Osteoblast (primary cell): Measurements from ENCODE around the gene IGF2. TPM values are rescaled to one million over a fixed set of nuclear protein-coding genes. Genes with fewer than 3 reads are reported as not detected.

Experiments used
- DNase-seq: peaks from one replicate; pipeline ENCODE4 v3.0.0; 2011; ENCODE audit warnings: low spot score, mixed read lengths; ENCODE audit not compliant: insufficient read length; ENCODE audit errors: missing footprints
- H2AFZ ChIP-seq: 2 replicates; pipeline ENCODE4 v1.6.0; 2011; ENCODE audit warnings: mild to moderate bottlenecking, low read length
- H3K27ac ChIP-seq: 2 replicates; pipeline ENCODE4 v1.5.1; 2011; ENCODE audit warnings: mild to moderate bottlenecking, low read depth, low read length, moderate library complexity
- H3K27me3 ChIP-seq: 2 replicates; pipeline ENCODE4 v1.6.0; 2012; ENCODE audit warnings: mild to moderate bottlenecking, control low read depth, inconsistent platforms, low read length, moderate library complexity; ENCODE audit not compliant: insufficient read depth
- H3K36me3 ChIP-seq: 2 replicates; pipeline ENCODE4 v1.5.1; 2011; ENCODE audit warnings: mild to moderate bottlenecking, low read length, control low read depth, moderate library complexity; ENCODE audit not compliant: insufficient read depth
- H3K4me1 ChIP-seq: 2 replicates; pipeline ENCODE4 v1.5.1; 2011; ENCODE audit warnings: mild to moderate bottlenecking, low read length, control low read depth, moderate library complexity; ENCODE audit not compliant: insufficient read depth
- H3K4me2 ChIP-seq: 2 replicates; pipeline ENCODE4 v1.6.0; 2011; ENCODE audit warnings: mild to moderate bottlenecking, low read length; ENCODE audit not compliant: insufficient read depth
- H3K4me3 ChIP-seq: fragments of 200-600 bp; sonication (generic); 3 replicates; pipeline ENCODE4 v1.5.1; 2012; ENCODE audit warnings: mild to moderate bottlenecking, low read length, inconsistent platforms; ENCODE audit not compliant: insufficient read depth
- H3K79me2 ChIP-seq: 2 replicates; pipeline ENCODE4 v1.6.0; 2012; ENCODE audit warnings: mild to moderate bottlenecking, low read length, control low read depth, inconsistent platforms; ENCODE audit not compliant: insufficient read depth
- H3K9me3 ChIP-seq: 2 replicates; pipeline ENCODE4 v1.5.1; 2011; ENCODE audit warnings: low read depth, low read length, control low read depth
- H4K20me1 ChIP-seq: 2 replicates; pipeline ENCODE4 v1.6.0; 2012; ENCODE audit warnings: mild to moderate bottlenecking, low read length, control low read depth; ENCODE audit not compliant: insufficient read depth
- CTCF ChIP-seq: IDR thresholded peaks from 2 replicates; pipeline ENCODE4 v1.5.1; 2011; ENCODE audit warnings: mild to moderate bottlenecking, low read depth, low read length, moderate library complexity; ENCODE audit errors: extremely low read depth
- total RNA-seq: library from RNA; depleted of rRNA; stranded (reverse); fragments of >200 nt; gene quantifications from 2 replicates; pipeline ENCODE4 v1.2.3, GENCODE V29; 2012

IGF2 gene
- total RNA-seq, 1 donor, result 68.8 TPM

DNA sequence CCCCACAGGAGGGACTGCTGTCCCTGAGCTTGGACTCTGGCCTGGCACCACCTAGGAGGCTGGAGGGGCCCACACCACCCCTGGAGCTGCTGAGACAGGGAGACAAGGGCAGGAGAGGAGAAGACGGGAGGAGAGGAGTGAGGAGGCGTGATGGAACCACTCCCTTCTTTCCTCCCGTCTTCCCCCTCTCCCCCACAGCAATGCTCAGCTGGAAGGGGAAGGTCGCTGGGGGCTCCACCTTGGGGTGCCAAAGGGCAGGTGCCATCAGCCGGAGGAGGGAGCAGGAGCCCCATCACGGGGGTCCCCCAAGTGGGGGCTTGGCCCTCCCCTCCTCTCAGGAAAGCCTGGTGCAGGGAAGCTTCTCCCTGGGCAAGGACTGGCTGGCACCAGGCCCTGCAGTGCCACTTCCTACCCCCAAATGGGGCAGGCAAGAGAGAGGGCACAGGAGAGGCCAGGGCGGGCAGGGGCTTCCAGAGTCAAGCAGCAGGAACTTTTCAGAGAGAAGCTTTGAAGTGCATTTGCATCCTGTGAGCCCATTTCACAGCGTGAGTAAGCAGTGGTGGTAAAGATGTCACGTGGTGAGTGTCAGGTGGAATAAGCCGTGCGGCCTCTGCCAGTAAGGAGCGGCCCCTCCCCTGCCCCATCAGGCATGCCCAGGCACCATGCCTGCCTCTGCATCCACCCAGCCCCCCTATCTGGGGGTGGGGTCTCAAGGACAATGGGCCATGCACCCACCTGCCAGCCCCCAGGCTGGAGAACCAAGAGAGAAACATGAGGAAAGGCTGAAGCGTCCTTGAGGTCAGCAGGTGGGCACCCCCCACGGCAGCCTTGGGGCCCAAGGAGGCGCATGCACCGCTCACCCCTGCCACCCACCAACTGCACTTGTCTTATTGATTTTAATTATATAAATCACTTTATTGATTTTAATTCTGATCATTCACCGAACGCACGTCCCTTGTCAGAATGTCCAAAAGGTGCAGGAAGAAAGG lies 4.9 kb downstream of the IGF2 start:
- H3K27ac ChIP-seq, result no peak overlapping the region
- no peak overlapping the region for H3K4me2 ChIP-seq
- H2AFZ ChIP-seq, result no peak overlapping the region
- H3K79me2 ChIP-seq, result no peaks in the 10 kb centered on the region
- H3K4me1 ChIP-seq, result no peaks in the 10 kb centered on the region
- peaks cover 33% of the 10 kb centered on the region for H3K27me3 ChIP-seq
- no peak overlapping the region for H3K4me3 ChIP-seq
- peak; percentile 84 for DNase-seq
- no peaks in the 10 kb centered on the region for H3K9me3 ChIP-seq
- TF ChIP-seq CTCF, result no peak
- H3K36me3 ChIP-seq, result no peaks in the 10 kb centered on the region
- H4K20me1 ChIP-seq, result no peaks in the 10 kb centered on the region

DNA sequence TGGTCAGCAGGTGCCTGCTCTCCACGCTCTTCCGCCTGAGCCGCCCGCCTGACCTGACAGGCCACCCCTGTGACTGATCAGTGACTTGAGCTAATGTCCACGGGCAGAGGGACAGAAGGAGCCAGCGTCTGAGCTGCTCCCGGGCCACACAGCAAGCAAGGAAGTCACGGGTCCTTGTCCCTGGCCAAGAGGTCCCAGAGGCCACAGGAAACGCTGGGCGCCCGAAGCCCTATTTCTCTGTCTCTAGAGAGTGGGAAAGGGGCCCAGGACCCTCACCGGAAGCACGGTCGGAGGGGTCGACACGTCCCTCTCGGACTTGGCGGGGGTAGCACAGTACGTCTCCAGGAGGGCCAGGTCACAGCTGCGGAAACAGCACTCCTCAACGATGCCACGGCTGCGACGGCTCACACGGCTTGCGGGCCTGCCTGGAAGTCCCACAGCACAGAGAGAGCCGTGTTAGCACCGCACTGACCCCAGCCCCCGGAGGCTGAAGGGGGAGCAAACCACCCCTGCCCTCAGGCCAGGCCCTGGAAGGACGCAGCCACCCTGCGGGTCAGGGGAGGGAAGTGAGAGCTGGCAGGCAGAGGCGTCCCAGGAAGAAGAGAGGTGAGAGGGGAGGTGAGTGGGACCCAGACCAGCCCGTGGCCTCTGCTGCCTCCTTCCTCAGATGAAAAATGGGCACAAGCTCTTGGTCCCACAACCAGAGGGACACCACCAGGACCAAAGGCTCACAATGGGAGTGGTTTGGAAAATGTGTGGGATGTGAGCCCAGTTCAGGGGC lies 5.8 kb downstream of the IGF2 start:
- DNase-seq, result no peak
- no peak for TF ChIP-seq CTCF
- H3K4me1 ChIP-seq, result no peaks in the 10 kb centered on the region
- H2AFZ ChIP-seq, result no peak overlapping the region
- H3K36me3 ChIP-seq, result no peaks in the 10 kb centered on the region
- H3K79me2 ChIP-seq, result no peaks in the 10 kb centered on the region
- no peak overlapping the region for H3K27ac ChIP-seq
- H3K4me3 ChIP-seq, result no peak overlapping the region
- H3K9me3 ChIP-seq, result no peaks in the 10 kb centered on the region
- peaks cover 33% of the 10 kb centered on the region for H3K27me3 ChIP-seq
- H4K20me1 ChIP-seq, result no peaks in the 10 kb centered on the region
- no peak overlapping the region for H3K4me2 ChIP-seq

DNA sequence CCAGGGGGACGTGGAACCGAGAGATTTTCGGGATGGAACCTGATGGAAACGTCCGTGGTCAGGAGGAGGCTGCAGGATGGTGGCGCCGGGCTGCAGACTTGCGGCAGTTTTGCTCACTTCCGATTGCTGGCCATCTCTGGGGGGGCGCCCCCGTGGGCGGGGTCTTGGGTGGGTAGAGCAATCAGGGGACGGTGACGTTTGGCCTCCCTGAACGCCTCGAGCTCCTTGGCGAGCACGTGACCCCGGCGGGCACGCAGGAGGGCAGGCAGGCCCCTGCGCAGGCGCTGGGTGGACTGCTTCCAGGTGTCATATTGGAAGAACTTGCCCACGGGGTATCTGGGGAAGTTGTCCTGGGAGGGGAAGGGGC lies 6.3 kb downstream of the IGF2 start:
- Histone ChIP-seq H3K4me1 (no peaks in the 10 kb centered on the region), H3K36me3 (no peaks in the 10 kb centered on the region), H4K20me1 (no peaks in the 10 kb centered on the region), H3K79me2 (no peaks in the 10 kb centered on the region), H3K27ac (no peak overlapping the region), H3K4me3 (no peak overlapping the region), H2AFZ (no peak overlapping the region), H3K4me2 (no peak overlapping the region), H3K9me3 (no peaks in the 10 kb centered on the region), H3K27me3 (peaks cover 29% of the 10 kb centered on the region)
- TF ChIP-seq CTCF, result no peak
- DNase-seq, result no peak

- DNase-seq, result no peak
- Histone ChIP-seq H3K27ac (no peak overlapping the region), H3K4me2 (no peak overlapping the region), H3K79me2 (no peaks in the 10 kb centered on the region), H3K36me3 (no peaks in the 10 kb centered on the region), H4K20me1 (no peaks in the 10 kb centered on the region), H3K4me1 (no peaks in the 10 kb centered on the region), H3K9me3 (no peaks in the 10 kb centered on the region), H2AFZ (no peak overlapping the region), H3K4me3 (no peak overlapping the region), H3K27me3 (peaks cover 23% of the 10 kb centered on the region)
- TF ChIP-seq CTCF, result no peak
Observed at GRCh38 chr11:2132246-2132645, 6.9 kb downstream of the IGF2 start.
